Pancreas (tissue), 10 donors: ENCODE measurements around the gene ROPN1L. TPM values are rescaled to one million over a fixed set of nuclear protein-coding genes. Genes with fewer than 3 reads are reported as not detected.
A peak's percentile ranks its signal among the peaks of the same experiment; 100 is the strongest.

ENCODE experiments used
- ATAC-seq, 4 donors: fragments of 200-7000 bp; cut with Tn5 transposase; one replicate each; pipeline versions ENCODE4 v1.8.0 to v1.9.1; 2020; ENCODE audit warnings: mild to moderate bottlenecking in 4 of 4, moderate library complexity in 4 of 4
- DNase-seq, 6 donors: peaks; one replicate each; pipeline ENCODE4 v3.0.0-alpha.2; 2020
- FAIRE-seq: peaks from 2 replicates; lab custom pipeline; 2012; peaks lifted over from hg19 to GRCh38; lab: Jason Lieb, UNC
- H3K27ac ChIP-seq, 4 donors: fragments of 200-600 bp; sonication (generic); 1 replicate in 3 of 4; 2 replicates in 1 of 4; pipeline versions ENCODE4 v1.5.0 to v1.8.0; 2020
- H3K27me3 ChIP-seq, 4 donors: fragments of 200-600 bp; one replicate each; pipeline ENCODE4 v1.8.0; 2021
- H3K36me3 ChIP-seq, 3 donors: fragments of 200-600 bp; sonication (generic) in 1 of 3; one replicate each; pipeline versions ENCODE4 v1.5.0 to v1.8.0; 2020 to 2021
- H3K4me1 ChIP-seq, 3 donors: fragments of 200-600 bp; one replicate each; pipeline ENCODE4 v1.8.0; 2021
- H3K4me3 ChIP-seq, 4 donors: fragments of 200-600 bp; sonication (generic) in 2 of 4; one replicate each; pipeline versions ENCODE4 v1.5.0 to v1.8.0; 2020 to 2021
- H3K9me3 ChIP-seq, 4 donors: fragments of 200-600 bp; one replicate each; pipeline ENCODE4 v1.8.0; 2021
- WGBS, 2 donors: extraction: QIAGEN DNeasy Blood & Tissue Kit; methylation state at CpG; one replicate each; pipeline ENCODE4 v1.1.7; 2013; 5-methylcytosine and 5-hydroxymethylcytosine counted together
- intact Hi-C, 3 donors: fragments of 100-400 bp; cut with DNase I; formaldehyde crosslinking; loops; one replicate each; pipeline versions ENCODE4 v1.11.1 to v1.14.2; 2022
- polyA plus RNA-seq, 2 donors: library from polyadenylated mRNA; stranded (reverse); fragments of 200-250 nt; gene quantifications; one replicate each; pipeline ENCODE4 v1.2.3, GENCODE V29; 2013
- total RNA-seq, 6 donors: library from RNA; stranded (reverse); fragmentation: NEBNext Ultra II Directional in 4 of 6; extraction: Animal tissue kit (Norgen Biotek cat#: 25700) in 4 of 6; gene quantifications; one replicate each; pipeline versions ENCODE4 v1.2.1 to v1.2.4, GENCODE V29; 2021 to 2023
- TF ChIP-seq, protein P1 (sequence below), 4 donors: fragments of 200-600 bp; sonication (generic) in 3 of 4; IDR thresholded peaks; one replicate each; pipeline versions ENCODE4 v1.5.0 to v1.8.0; 2021; ENCODE audit warnings: antibody characterized with exemption in 4 of 4
- donor health status: healthy with polysubstance abuse.
- donor health status: DM: no; HTN: no; CAD: no; lungs with moderate emphysema.
- donor health status: DM: no; HTN: no; CAD: no.
- donor health status: control.
- donor health status: control.
- donor health status: Bipolar disorder and iron deficiency.
- donor health status: DM: yes; HTN: yes; CAD: no.
- donor health status: DM: no; HTN: no; CAD: no.
- donor health status: DM: no; HTN: no; CAD: no.
- donor health status: DM: yes; HTN: yes; CAD: no.

Gene ROPN1L
- total and polyA plus RNA-seq, 8 donors, result 0.18 to 1.9 (median 0.60) TPM

DNA sequence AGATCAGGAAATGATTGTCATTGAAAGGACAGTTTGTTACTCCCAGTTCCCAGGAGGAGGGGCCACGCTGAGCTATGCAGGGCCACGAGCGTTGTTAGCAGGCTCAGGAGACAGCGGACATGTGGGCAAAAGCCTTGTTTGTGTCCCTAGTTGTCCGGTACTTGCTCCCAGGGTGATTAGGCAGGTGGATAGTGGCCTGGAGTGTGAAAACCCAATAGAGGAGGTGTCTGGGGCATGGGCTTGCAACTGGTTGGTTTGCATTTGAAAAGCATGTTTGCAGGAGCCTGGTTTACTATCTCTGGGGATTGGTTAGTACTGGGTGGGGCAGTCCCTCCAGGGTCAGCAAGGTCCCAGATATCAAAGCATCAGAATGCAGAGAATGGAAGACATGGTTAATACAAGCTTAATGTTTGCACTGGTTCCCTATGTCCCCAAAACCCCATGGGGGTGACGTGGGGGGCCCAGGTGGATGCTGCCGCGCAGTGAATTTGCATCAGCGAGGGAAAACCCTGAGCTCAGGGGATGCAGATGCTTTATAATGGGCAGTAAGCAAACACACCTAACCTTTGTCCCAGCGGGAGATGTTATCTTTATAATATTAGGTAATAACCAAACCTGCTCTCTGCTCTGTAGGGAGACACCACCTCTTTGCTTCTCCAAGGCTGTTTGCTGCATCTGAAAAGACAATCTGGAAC, 39.7 kb downstream of the ROPN1L start:
- no peak overlapping the region for H3K4me3 ChIP-seq
- H3K27ac ChIP-seq, result no peak overlapping the region
- H3K36me3 ChIP-seq, result no peaks in the 10 kb centered on the region
- intact Hi-C loops, result no loop called here
- no peaks in the 10 kb centered on the region for H3K4me1 ChIP-seq
- TF ChIP-seq, protein P1, sequence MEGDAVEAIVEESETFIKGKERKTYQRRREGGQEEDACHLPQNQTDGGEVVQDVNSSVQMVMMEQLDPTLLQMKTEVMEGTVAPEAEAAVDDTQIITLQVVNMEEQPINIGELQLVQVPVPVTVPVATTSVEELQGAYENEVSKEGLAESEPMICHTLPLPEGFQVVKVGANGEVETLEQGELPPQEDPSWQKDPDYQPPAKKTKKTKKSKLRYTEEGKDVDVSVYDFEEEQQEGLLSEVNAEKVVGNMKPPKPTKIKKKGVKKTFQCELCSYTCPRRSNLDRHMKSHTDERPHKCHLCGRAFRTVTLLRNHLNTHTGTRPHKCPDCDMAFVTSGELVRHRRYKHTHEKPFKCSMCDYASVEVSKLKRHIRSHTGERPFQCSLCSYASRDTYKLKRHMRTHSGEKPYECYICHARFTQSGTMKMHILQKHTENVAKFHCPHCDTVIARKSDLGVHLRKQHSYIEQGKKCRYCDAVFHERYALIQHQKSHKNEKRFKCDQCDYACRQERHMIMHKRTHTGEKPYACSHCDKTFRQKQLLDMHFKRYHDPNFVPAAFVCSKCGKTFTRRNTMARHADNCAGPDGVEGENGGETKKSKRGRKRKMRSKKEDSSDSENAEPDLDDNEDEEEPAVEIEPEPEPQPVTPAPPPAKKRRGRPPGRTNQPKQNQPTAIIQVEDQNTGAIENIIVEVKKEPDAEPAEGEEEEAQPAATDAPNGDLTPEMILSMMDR (IDR thresholded peaks at IDR 0.05), result no peak
- no peak for DNase-seq
- H3K9me3 ChIP-seq, result no peaks in the 10 kb centered on the region
- WGBS, 2 donors, result 59 to 70% methylated on average over 10 of the region's 10 CpGs
- no peak for FAIRE-seq
- H3K27me3 ChIP-seq, result no peaks in the 10 kb centered on the region
- ATAC-seq, result no peak

DNA sequence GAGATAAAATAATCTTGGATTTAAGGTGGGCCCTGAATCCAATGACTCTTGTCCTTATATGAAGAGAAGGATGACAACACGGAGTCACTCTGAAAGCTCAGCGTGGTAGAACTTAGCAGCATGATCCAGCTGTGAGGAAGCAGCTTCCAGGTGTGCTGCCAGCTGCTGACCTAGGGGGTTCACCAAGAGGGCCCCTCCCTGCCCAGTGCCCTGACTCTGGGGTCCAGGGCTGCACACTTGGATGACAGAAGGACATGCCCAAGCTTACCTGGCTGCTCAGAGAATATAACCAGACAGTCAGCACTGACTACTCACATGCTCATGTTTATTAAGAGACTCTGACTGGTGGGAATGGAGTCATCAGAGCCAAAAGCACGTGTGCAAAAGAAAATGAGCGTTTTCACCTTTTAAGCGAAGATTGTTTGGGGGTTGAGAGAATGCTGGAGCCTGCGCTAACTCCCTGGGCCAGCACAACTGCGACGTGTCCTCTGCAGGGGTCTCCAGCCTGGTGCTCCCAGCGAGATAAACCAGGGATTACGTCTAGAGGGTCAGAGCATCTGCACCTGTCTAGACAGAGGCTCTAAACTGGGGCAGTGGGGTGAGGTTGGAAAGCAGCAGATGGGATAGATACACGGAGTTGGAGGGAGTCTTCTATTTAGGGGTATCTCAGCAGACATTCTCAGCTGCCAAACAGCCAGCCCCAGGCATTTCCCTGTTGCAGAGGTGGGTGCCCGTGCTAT, 41.3 kb downstream of the ROPN1L start:
- Histone ChIP-seq H3K9me3 (no peaks in the 10 kb centered on the region), H3K27me3 (no peaks in the 10 kb centered on the region), H3K27ac (no peak overlapping the region), H3K4me1 (no peaks in the 10 kb centered on the region), H3K36me3 (no peaks in the 10 kb centered on the region), H3K4me3 (no peak overlapping the region)
- TF ChIP-seq, protein P1 (IDR thresholded peaks at IDR 0.05), result no peak
- no peak for ATAC-seq
- intact Hi-C loops, result no loop called here
- FAIRE-seq, result no peak
- no peak for DNase-seq
- 69 to 70% methylated on average over 12 of the region's 12 CpGs for WGBS, 2 donors

DNA sequence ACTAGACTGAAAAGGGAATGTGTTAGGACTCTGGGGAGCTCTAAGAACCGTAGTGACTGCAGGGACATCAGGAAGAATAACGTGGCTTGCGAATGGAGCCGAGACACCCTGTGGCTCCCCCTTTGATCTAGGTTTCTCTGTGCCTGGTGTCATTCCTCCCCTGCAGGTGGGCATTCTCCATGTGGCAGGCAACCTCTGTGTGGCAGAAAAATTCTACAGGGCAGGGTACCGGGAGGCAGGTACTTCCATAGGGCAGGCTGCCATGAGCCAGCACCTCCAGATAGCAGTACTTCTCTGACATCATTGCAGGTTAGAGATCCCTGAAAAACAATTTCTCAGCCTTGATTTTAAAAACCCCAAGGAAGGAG, 43.1 kb downstream of the ROPN1L start:
- WGBS, 2 donors, result 67% methylated on average over 5 of the region's 5 CpGs
- H3K9me3 ChIP-seq, result no peaks in the 10 kb centered on the region
- H3K27ac ChIP-seq, result no peak overlapping the region
- DNase-seq (no peak), ATAC-seq (no peak), FAIRE-seq (no peak)
- TF ChIP-seq, protein P1 (IDR thresholded peaks at IDR 0.05), result no peak
- H3K4me1 ChIP-seq, result no peaks in the 10 kb centered on the region
- no peak overlapping the region for H3K4me3 ChIP-seq
- intact Hi-C loops, result no loop called here
- H3K36me3 ChIP-seq, result no peaks in the 10 kb centered on the region
- no peaks in the 10 kb centered on the region for H3K27me3 ChIP-seq

DNA sequence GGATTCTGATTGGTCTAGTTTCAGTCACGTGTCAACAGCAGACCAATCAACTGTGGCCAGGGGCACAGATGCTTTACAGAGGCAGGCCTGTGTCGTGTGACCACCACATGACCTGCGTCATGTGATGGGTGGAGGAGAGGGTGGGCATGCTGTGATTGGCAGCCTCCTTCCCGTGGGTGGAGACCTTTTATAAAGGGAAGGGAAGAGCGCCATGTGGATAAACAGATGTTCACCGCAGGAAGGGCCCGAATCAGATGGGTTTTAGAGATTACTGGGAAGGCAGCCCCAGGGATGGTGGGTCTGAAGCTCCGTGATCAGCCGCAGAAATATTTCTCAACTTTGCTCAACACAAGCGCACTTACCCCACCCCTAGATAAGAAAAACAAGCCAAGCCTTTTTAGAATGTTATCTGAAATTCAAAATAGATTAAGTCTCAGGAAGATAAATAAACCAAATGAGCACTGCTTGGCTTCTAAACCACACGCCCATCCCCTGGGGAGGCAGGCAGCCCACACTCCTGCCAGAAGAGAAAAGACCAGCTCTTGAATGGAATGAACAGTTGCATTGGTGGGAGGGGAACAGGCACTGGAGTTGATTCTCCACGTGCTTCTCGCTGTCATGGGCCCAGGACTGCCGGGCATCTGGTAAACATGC, 43.6 kb downstream of the ROPN1L start:
- no peak overlapping the region for H3K4me3 ChIP-seq
- H3K36me3 ChIP-seq, result no peaks in the 10 kb centered on the region
- 41 to 43% methylated on average over 14 of the region's 14 CpGs for WGBS, 2 donors
- intact Hi-C loops, result no loop called here
- no peak for FAIRE-seq
- H3K9me3 ChIP-seq, result no peaks in the 10 kb centered on the region
- H3K4me1 ChIP-seq, result no peaks in the 10 kb centered on the region
- TF ChIP-seq, protein P1 (IDR thresholded peaks at IDR 0.05), result no peak
- peak in 3 of 4 donors; percentile 19 to 56 (median 38) for ATAC-seq
- DNase-seq, result no peak
- H3K27ac ChIP-seq, result no peak overlapping the region
- no peaks in the 10 kb centered on the region for H3K27me3 ChIP-seq
